NCI-H526 treated with DMSO at 0.1 percent for 48 hours (cell line): ENCODE measurements around the gene TUBB.
"Not testable (repeated sequence)": the region's sequence is repeated elsewhere in the genome, so short reads cannot be mapped to it uniquely, and the experiment has no call there.

Experiments used
- DNase-seq: peaks from one replicate; lab custom pipeline; 2025; lab: John Stamatoyannopoulos, UW

The TUBB gene

GRCh38 chr6:30719356-30719755, 796 bp upstream of the TUBB start:
- peak; percentile 37 for DNase-seq

DNA sequence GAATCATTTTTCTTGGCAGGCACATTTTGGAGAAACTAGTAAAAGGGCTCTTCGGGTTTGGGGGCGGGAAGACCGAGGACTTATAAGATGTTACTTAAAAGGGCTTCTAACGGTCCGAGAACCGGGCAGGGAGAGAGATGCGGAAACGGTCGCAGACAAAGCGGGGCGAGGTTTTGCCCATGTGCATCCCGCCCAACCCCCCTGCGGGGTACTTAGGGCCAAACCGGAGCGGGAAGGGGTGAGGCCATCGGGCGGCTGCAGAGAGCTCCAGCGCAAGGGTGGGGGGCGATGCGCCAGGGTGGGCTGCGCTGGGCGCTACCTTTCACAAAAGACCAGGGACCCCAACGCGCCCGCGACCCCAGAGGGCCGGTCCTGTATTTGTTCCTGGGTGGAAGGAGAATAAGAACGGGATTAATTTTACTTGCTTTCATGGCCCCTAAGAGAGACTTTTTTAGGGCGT, 616 bp downstream of the TUBB start:
- peak; percentile 55 for DNase-seq

- peak; percentile 80 for DNase-seq
Observed at GRCh38 chr6:30721198-30722024, 1.3 kb downstream of the TUBB start.

- not testable (repeated sequence) for DNase-seq
Observed at GRCh38 chr6:30722025-30722279, 1.8 kb downstream of the TUBB start.

DNA sequence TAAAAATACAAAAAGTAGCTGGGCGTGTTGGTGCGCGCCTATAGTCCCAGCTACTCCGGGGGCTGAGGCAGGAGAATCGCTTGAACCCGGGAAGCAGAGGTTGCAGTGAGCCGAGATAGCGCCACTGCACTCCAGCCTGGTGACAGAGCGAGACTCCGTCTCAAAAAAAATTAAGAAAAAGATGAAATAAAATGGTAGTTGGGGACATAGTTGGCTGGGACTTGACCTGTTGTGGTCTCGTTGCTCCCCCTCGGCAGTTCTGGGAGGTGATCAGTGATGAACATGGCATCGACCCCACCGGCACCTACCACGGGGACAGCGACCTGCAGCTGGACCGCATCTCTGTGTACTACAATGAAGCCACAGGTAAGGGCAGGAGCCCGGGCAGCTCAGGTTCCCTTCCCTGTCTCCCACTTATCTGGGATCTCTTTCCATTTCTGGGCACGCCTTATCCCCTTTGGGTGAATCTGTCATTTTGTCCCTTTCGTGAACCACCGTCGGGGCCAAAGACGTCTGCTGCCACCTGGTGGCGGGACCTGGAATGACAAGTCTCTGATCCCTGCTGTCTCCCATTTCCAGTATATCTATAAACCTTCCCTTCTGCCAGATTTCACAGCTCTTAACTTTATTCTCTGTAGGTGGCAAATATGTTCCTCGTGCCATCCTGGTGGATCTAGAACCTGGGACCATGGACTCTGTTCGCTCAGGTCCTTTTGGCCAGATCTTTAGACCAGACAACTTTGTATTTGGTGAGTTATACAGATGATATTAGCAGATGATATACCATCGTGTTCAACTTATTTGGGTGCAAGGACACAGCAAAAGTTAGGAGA, 2.3 kb downstream of the TUBB start:
- peak; percentile 59 for DNase-seq

DNA sequence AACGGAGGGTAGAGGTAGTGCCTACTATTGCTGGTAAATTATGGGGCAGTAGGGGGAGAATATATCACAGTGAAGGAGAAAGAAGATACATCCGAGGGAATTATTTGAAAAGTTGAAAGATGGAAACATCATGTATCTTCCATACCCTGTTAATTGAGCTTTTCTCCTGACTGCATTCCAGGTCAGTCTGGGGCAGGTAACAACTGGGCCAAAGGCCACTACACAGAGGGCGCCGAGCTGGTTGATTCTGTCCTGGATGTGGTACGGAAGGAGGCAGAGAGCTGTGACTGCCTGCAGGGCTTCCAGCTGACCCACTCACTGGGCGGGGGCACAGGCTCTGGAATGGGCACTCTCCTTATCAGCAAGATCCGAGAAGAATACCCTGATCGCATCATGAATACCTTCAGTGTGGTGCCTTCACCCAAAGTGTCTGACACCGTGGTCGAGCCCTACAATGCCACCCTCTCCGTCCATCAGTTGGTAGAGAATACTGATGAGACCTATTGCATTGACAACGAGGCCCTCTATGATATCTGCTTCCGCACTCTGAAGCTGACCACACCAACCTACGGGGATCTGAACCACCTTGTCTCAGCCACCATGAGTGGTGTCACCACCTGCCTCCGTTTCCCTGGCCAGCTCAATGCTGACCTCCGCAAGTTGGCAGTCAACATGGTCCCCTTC, 3.1 kb downstream of the TUBB start:
- DNase-seq: not testable (repeated sequence)

DNA sequence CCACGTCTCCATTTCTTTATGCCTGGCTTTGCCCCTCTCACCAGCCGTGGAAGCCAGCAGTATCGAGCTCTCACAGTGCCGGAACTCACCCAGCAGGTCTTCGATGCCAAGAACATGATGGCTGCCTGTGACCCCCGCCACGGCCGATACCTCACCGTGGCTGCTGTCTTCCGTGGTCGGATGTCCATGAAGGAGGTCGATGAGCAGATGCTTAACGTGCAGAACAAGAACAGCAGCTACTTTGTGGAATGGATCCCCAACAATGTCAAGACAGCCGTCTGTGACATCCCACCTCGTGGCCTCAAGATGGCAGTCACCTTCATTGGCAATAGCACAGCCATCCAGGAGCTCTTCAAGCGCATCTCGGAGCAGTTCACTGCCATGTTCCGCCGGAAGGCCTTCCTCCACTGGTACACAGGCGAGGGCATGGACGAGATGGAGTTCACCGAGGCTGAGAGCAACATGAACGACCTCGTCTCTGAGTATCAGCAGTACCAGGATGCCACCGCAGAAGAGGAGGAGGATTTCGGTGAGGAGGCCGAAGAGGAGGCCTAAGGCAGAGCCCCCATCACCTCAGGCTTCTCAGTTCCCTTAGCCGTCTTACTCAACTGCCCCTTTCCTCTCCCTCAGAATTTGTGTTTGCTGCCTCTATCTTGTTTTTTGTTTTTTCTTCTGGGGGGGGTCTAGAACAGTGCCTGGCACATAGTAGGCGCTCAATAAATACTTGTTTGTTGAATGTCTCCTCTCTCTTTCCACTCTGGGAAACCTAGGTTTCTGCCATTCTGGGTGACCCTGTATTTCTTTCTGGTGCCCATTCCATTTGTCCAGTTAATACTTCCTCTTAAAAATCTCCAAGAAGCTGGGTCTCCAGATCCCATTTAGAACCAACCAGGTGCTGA, 3.9 kb downstream of the TUBB start:
- DNase-seq: not testable (repeated sequence)

DNA sequence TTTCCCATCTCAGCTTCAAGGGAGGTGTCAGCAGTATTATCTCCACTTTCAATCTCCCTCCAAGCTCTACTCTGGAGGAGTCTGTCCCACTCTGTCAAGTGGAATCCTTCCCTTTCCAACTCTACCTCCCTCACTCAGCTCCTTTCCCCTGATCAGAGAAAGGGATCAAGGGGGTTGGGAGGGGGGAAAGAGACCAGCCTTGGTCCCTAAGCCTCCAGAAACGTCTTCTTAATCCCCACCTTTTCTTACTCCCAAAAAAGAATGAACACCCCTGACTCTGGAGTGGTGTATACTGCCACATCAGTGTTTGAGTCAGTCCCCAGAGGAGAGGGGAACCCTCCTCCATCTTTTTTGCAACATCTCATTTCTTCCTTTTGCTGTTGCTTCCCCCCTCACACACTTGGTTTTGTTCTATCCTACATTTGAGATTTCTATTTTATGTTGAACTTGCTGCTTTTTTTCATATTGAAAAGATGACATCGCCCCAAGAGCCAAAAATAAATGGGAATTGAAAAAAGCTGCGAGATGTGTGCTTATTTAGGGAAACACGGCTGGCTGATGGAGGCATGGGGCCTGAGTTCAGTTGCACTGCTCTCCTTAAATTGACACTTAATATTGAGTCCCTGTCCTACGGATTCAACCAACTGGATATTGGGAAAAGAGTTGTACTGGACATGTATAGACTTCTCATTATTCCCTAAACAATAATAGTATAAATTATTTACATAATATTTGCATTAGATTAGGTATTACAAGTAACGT, 4.9 kb downstream of the TUBB start:
- peak; percentile 57 for DNase-seq

DNA sequence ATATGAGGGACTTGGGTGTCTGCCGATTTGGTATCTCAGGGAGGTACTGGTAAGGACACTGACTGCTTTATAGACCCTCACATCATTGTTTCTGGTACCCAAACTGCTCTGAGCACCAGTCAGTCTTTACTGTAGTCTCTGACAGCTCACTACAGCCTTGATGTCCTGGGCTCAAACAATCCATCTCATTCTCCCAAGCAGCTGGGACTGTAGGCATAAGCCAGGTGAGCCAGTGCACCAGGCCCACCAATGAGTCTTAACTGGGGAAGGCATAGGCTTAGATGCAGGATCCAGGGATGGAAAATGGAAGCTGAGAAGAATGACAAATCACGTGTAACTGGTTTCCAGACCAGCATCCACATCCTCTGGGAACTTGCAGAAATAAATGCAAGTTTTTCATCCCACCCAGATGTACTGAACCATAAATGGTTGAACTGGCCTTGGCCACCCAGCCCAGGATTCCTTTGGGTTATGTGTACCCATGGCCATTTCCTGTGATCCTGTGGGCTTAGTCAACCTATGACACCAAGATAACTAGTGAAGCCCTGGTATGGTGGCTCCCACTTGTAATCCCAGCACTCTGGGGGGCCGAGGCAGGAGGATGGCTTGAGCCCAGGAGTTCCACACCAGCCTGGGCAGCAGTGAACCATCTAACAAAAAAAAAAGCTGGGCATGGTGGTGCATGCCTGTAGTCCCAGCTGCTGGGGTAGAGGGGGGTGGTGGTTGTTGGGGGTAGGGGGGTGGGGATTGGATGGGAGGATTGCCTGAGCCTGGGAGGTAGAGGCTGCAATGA, 5.8 kb downstream of the TUBB start:
- no peak for DNase-seq

GRCh38 chr6:30726506-30727413, 6.6 kb downstream of the TUBB start:
- DNase-seq: no peak

DNA sequence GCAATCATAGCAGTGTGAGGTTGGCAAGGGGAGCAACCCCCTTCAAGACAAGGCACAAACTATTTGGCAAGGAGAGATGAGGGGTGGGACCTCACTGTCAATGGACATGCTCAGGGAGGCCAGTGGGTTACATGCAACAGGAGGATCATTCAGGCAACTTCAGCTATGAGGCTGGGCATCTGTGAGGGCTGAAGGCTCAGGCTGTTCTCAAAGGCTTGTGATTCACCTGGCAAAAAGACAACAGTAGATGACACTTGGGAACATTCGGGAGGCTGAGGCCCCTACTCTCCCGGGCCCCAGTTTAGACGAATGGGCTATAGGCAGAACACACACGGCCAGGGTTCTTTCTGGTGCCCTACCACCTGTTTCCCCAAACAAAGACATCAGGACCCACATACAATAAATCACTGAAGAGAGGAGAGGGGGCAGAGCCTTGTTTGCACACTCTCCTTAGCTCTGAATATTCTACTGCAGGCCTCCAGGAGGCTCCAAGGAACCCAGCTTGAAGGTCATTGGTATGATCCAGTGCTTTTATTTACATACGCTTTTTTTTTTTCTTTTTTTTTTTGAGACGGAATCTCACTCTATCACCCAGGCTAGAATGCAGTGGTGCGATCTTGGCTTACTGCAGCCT, 7.9 kb downstream of the TUBB start:
- DNase-seq: no peak

DNA sequence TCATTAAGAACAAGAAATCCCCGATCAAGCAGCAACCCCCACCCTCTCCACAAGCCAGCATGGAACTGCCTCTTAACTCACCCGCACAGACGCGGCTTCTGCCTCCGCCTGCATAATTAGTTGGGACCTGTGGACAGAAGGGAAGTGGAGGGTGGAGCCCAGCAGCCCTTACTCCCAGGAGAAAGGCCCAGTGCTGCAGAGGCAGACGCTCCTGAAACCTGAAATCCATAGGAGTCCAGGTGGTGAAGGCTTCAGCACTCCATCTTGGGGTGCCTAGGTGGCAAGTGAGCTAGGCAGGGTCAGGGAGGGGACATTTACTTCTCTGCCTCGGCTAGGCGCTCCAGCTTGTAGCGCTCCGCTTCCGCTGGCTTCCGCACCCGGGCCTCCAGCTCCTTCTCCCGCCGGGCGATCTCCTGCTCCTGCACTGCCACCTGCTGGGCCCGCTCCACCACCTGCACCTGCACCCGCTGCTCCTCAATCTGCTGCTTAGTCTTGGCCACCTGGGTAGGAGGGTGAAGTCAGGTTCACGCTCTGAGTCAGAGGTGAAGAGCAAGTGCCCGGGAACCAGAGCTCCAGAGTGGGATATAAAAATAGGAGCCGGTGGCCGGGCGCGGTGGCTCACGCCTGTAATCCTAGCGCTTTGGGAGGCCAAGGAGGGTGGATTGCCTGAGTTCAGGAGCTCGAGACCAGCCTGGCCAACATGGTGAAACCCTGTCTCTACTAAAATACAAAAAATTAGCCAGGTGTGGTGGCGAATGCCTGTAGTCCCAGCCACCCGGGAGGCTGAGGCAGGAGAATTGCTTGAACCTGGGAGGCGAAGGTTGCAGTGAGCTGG, 10.7 kb downstream of the TUBB start:
- peak; percentile 80 for DNase-seq

GRCh38 chr6:30732237-30732943, 12.2 kb downstream of the TUBB start:
- DNase-seq: no peak

DNA sequence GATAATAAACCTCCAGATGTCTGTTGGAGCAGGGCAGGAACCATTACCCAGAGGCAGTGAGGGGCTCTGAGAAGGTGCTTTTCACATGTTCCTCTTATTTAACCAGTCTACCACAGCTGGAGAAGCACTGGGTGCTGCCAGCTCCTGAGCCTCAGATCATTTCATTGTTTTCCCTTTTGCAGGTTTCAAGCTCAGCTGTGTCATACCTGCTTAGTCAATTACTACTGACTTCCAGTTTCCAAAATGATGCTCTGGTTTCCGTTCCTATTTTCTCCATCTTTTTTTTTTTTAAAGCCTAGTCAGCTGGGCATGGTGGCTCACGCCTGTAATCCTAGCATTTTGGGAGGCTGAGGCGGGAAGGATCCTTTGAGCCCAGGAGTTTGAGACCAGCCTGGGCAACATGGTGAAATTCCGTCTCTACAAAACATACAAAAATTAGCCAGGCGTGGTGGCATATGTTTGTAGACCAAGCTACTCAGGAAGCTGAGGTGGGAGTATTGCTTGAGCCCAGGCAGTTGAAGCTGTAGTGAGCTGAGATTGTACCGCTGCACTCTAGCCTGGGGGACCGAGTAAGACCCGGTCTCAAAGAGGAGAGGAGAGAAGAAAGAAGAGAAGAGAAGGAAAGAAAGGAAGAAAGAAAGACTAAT, 15.6 kb downstream of the TUBB start:
- DNase-seq: no peak

DNA sequence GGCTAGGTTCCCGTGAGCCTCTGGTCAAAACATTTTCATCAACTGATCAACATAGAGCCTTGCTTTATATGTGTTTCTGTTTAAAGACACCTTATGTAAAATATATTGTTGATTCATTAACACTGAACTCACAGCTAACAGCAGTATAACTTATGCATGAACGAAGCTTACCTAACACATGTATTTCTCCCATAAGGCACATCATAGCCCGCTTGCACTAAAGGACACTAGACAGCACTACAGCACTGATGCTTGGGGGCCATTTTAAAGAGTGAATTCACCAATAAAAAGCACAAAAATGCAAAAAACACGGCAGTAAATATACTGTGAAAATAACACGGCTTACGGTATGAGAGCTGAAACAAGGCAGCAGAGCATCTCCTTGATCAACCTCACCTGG, 18.4 kb downstream of the TUBB start:
- DNase-seq: no peak

DNA sequence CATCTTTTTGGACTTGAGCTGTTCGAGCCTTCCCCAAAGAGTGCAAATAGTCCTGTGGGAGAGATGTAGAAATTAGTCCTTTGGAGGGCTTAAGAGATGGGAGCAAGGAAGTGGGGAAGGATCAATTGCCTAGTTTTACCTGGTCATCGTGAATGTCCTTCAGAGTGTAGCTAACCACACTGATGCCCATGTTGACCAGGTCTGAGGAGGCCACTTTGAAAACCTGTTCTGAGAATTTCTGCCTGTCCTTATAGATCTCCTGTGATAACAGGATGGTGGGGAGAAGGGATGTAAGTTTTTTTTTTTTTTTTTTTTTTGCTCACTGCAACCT, 20.4 kb downstream of the TUBB start:
- DNase-seq: no peak
